UCSD-AML1 (cell line): ENCODE measurements around the gene NR2F1.

Experiments used
- DNase-seq: peaks from one replicate; lab custom pipeline; 2025; ENCODE audit not compliant: unreplicated experiment; lab: John Stamatoyannopoulos, UW

NR2F1 gene

GRCh38 chr5:93635991-93636390, 53.0 kb downstream of the NR2F1 start:
- no peak for DNase-seq

DNA sequence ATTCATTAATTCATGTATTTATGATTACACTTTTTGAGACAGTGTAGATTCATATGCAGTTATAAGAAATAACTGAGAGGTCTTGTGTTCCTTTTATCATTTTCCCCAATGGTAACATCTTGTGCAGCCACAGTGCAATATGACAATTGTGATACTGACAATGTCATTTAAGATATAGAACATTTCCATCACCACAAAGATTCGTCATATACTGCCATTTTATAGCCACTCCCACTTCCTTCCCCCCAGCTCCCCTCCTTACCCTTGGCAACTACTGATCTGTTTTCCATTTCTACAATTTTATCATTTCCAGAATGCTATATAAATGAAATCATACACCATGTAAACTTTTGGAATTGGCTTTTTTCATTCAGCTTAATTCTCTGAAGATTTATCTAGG, 53.8 kb downstream of the NR2F1 start:
- no peak for DNase-seq

DNA sequence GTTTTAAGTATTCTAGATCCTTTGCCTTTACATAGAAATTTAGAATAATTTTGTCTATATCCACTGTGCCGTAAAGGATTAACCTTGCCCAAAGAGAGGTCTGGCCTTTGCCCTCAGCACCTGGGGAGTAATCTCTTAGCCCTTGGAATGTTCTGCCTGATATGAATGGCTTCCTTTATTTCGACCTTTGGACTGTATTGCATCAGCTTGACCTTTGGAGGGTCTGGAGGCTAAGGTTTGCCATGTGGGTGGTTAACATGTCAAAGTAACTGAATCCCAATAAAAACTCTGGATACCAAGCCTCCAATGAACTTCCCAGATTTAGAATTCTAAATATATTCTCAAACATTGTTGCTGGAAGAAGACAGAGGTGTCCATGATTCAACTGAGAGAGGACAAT, 54.7 kb downstream of the NR2F1 start:
- DNase-seq: no peak

DNA sequence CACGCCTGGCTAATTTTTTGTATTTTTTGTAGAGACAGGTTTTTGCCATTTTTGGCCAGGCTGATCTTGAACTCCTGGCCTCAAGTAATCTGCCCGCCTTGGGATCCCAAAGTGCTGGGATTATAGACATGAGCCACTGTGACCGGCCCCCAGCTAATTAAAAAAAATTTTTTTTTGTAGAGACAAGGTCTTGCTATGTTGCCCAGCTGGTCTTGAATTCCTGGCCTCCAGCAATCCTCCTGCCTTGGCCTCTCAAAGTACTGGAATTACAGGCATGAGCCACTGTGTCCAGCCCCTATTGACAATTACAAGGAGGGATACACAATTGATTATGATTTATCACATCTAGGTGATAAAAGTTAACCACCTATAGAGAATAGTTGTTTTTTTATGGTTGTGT, 59.5 kb downstream of the NR2F1 start:
- no peak for DNase-seq
